ENCODE measurements around the gene UBE4B. TPM values are rescaled to one million over a fixed set of nuclear protein-coding genes. Genes with fewer than 3 reads are reported as not detected.

Gene UBE4B
- total RNA-seq, 1 donor = 73.1 TPM

DNA sequence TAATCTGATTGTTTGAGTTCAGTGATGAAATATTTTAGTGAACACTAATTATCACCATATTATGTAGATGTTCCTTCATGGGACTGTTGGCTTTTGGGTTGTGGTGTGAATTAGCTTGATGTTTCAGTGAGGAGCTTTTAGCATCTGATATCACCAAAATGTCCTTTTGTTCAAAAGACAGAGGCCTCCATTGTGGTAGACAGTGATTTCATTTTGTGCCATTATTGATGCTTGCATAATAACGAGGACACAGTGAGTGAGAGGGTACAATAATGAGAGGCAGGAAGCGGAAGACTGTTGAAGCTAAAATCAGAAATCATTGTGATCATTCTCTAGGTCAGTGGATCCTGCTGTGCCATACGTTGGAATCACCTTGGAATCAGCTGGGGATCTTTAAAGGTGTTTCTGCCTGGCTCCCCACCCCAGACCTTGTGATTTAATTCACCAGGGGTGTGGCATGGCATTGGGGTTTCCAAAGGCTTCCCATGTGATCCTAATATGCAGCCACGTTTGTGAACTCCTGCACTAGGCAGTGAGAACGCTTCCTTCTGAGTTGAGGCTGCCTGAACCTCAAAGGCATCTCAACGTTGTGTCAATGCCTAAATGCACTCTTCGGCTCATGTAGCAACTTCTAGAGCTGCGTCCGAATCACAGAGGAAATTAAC is 95.5 kb downstream of the UBE4B start:
- no peaks in the 10 kb centered on the region for H3K27me3 ChIP-seq (ENCODE audit: insufficient read depth, low read length)
- DNase-seq (ENCODE audit: insufficient read length, low spot score, missing footprints) = no peak

DNA sequence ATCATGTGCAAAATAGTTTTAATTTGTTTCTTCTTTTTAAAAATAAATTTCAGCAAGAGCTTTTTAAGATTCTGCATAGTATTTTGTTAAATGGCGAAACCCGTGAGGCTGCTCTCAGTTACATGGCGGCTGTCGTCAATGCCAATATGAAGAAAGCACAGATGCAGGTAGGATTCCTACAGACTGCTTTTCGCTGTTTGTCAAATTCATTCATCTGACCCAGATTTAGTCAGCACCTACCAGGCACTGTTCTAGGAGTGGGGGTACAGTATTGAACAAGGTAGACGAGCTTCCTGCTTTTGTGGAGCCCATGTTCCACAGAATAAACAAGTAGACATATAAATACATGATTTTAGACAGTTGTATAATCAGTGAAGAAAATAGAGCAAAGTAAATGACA is 99.6 kb downstream of the UBE4B start:
- DNase-seq (ENCODE audit: insufficient read length, low spot score, missing footprints) = no peak
- H4K20me1 ChIP-seq (ENCODE audit: insufficient read depth, low read length) = no peaks in the 10 kb centered on the region
- H3K79me2 ChIP-seq (ENCODE audit: insufficient read depth, low read length) = no peaks in the 10 kb centered on the region
- no peaks in the 10 kb centered on the region for H3K9me3 ChIP-seq (ENCODE audit: low read depth, low read length)
- TF ChIP-seq, protein P1, sequence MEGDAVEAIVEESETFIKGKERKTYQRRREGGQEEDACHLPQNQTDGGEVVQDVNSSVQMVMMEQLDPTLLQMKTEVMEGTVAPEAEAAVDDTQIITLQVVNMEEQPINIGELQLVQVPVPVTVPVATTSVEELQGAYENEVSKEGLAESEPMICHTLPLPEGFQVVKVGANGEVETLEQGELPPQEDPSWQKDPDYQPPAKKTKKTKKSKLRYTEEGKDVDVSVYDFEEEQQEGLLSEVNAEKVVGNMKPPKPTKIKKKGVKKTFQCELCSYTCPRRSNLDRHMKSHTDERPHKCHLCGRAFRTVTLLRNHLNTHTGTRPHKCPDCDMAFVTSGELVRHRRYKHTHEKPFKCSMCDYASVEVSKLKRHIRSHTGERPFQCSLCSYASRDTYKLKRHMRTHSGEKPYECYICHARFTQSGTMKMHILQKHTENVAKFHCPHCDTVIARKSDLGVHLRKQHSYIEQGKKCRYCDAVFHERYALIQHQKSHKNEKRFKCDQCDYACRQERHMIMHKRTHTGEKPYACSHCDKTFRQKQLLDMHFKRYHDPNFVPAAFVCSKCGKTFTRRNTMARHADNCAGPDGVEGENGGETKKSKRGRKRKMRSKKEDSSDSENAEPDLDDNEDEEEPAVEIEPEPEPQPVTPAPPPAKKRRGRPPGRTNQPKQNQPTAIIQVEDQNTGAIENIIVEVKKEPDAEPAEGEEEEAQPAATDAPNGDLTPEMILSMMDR (IDR thresholded peaks at IDR 0.05; ENCODE audit: extremely low read depth, low read depth, low read length) = no peak
- H3K4me1 ChIP-seq (ENCODE audit: insufficient read depth, low read length) = no peaks in the 10 kb centered on the region
- H3K27me3 ChIP-seq (ENCODE audit: insufficient read depth, low read length) = no peaks in the 10 kb centered on the region
- no peak overlapping the region for H2AFZ ChIP-seq (ENCODE audit: low read length)
- H3K4me3 ChIP-seq (ENCODE audit: insufficient read depth, low read length) = no peak overlapping the region
- H3K36me3 ChIP-seq (ENCODE audit: insufficient read depth, low read length) = peaks cover 48% of the 10 kb centered on the region
- H3K27ac ChIP-seq (ENCODE audit: low read depth, low read length) = no peak overlapping the region
- no peak overlapping the region for H3K4me2 ChIP-seq (ENCODE audit: insufficient read depth, low read length)

More for the DNA sequence above, 95.5 kb downstream of the UBE4B start:
- Histone ChIP-seq H3K4me3 (ENCODE audit: insufficient read depth, low read length) (no peak overlapping the region), H3K36me3 (ENCODE audit: insufficient read depth, low read length) (peaks cover 36% of the 10 kb centered on the region), H3K79me2 (ENCODE audit: insufficient read depth, low read length) (no peaks in the 10 kb centered on the region), H3K27ac (ENCODE audit: low read depth, low read length) (no peak overlapping the region), H3K4me1 (ENCODE audit: insufficient read depth, low read length) (peaks cover 2% of the 10 kb centered on the region), H4K20me1 (ENCODE audit: insufficient read depth, low read length) (no peaks in the 10 kb centered on the region), H3K4me2 (ENCODE audit: insufficient read depth, low read length) (no peak overlapping the region), H3K9me3 (ENCODE audit: low read depth, low read length) (no peaks in the 10 kb centered on the region), H2AFZ (ENCODE audit: low read length) (no peak overlapping the region)
- TF ChIP-seq, protein P1 (IDR thresholded peaks at IDR 0.05; ENCODE audit: extremely low read depth, low read depth, low read length) = no peak

DNA sequence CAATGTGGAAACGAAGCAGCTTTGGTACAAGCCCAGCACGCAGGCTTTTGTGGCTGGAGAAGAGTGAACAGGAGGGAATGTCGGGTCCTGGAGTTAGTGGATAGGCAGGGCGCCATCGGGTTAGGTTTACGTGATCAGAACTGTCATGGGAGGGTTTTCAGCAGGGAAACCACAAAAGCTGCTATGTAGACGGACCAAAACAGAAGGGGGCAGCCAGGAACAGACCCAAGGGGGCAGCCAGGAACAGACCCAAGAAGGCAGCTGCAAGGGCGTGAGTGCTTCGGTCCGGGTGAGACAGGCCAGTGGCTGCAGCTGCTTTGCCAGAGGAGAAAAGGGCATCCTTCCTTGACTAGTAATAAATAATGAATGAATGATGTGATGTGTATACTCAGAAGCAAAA is 100.1 kb downstream of the UBE4B start:
- Histone ChIP-seq H3K79me2 (ENCODE audit: insufficient read depth, low read length) (no peaks in the 10 kb centered on the region), H3K4me1 (ENCODE audit: insufficient read depth, low read length) (no peaks in the 10 kb centered on the region), H3K4me3 (ENCODE audit: insufficient read depth, low read length) (no peak overlapping the region), H2AFZ (ENCODE audit: low read length) (no peak overlapping the region), H4K20me1 (ENCODE audit: insufficient read depth, low read length) (no peaks in the 10 kb centered on the region), H3K36me3 (ENCODE audit: insufficient read depth, low read length) (peaks cover 51% of the 10 kb centered on the region), H3K27me3 (ENCODE audit: insufficient read depth, low read length) (no peaks in the 10 kb centered on the region), H3K4me2 (ENCODE audit: insufficient read depth, low read length) (no peak overlapping the region), H3K27ac (ENCODE audit: low read depth, low read length) (no peak overlapping the region), H3K9me3 (ENCODE audit: low read depth, low read length) (no peaks in the 10 kb centered on the region)
- TF ChIP-seq, protein P1 (IDR thresholded peaks at IDR 0.05; ENCODE audit: extremely low read depth, low read depth, low read length) = no peak
- DNase-seq (ENCODE audit: insufficient read length, low spot score, missing footprints) = peak; percentile 15

DNA sequence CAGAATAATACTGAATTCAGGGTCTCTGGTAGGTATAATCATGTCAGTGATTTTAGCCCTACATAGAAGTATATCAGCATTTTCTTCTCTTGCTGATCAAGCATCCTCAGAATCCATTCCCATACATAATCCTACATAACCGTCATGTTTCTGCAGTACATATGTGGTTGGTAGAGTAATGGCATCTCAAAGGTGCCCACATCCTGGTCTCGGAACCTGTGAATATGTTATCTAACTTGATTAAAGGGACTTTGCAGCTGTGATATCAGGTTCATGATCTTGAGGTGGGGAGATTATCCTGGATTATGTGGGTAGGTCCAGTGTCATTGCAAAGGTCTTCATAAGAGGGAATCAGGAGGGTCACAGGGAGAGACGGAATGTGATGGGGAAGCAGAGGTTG is 108.2 kb downstream of the UBE4B start:
- DNase-seq (ENCODE audit: insufficient read length, low spot score, missing footprints) = no peak
- Histone ChIP-seq H3K9me3 (ENCODE audit: low read depth, low read length) (no peaks in the 10 kb centered on the region), H3K27ac (ENCODE audit: low read depth, low read length) (no peak overlapping the region), H3K27me3 (ENCODE audit: insufficient read depth, low read length) (no peaks in the 10 kb centered on the region), H4K20me1 (ENCODE audit: insufficient read depth, low read length) (peaks cover 3% of the 10 kb centered on the region), H2AFZ (ENCODE audit: low read length) (no peak overlapping the region), H3K36me3 (ENCODE audit: insufficient read depth, low read length) (peaks cover 27% of the 10 kb centered on the region), H3K79me2 (ENCODE audit: insufficient read depth, low read length) (no peaks in the 10 kb centered on the region), H3K4me2 (ENCODE audit: insufficient read depth, low read length) (no peak overlapping the region), H3K4me3 (ENCODE audit: insufficient read depth, low read length) (no peak overlapping the region), H3K4me1 (ENCODE audit: insufficient read depth, low read length) (no peaks in the 10 kb centered on the region)
- TF ChIP-seq, protein P1 (IDR thresholded peaks at IDR 0.05; ENCODE audit: extremely low read depth, low read depth, low read length) = no peak

All from osteoblast (primary cell).